ENCODE results near the gene RABEP2.

Gene RABEP2

GRCh38 chr16:28964072-28964471, 39.0 kb upstream of the RABEP2 start:
- TF ChIP-seq NFRKB (IDR thresholded peaks at IDR 0.05) = no peak
- TF ChIP-seq ELF4 (IDR thresholded peaks at IDR 0.05) = no peak
- TF ChIP-seq TARDBP (IDR thresholded peaks at IDR 0.05) = no peak
- no peak for TF ChIP-seq SUZ12 (IDR thresholded peaks at IDR 0.05)
- no peak for TF ChIP-seq CTBP1 (IDR thresholded peaks at IDR 0.05; ENCODE audit: borderline replicate concordance)
- TF ChIP-seq FOXM1 (IDR thresholded peaks at IDR 0.05; ENCODE audit: borderline replicate concordance) = no peak
- TF ChIP-seq BHLHE40 (IDR thresholded peaks at IDR 0.05; ENCODE audit: borderline replicate concordance) = no peak
- no peak for TF ChIP-seq HDGF (IDR thresholded peaks at IDR 0.05; ENCODE audit: borderline replicate concordance)
- TF ChIP-seq ZNF384 (IDR thresholded peaks at IDR 0.05) = no peak
- no peak for TF ChIP-seq ARNT (IDR thresholded peaks at IDR 0.05)
- TF ChIP-seq SP1 (IDR thresholded peaks at IDR 0.05) = no peak
- DNase-seq (ENCODE audit: extremely low spot score) = no peak
- ChIA-PET POLR2A (interaction anchor here (0.9 to 1.5 kb wide), 2 partner anchors 10 to 13 kb away, joined by 3 read pairs; partner anchors contain the start of gene NFATC2IP), CTCF (interaction anchor here (0.7 kb wide), 1 partner anchor 1128 kb away, joined by 3 read pairs; no protein-coding TSS in a partner anchor)

- TF ChIP-seq NFRKB (IDR thresholded peaks at IDR 0.05) = no peak
- TF ChIP-seq FOXK2 (IDR thresholded peaks at IDR 0.05) = no peak
- no peak for TF ChIP-seq ZNF384 (IDR thresholded peaks at IDR 0.05)
- TF ChIP-seq CTBP1 (IDR thresholded peaks at IDR 0.05; ENCODE audit: borderline replicate concordance) = no peak
- no peak for TF ChIP-seq FOXM1 (IDR thresholded peaks at IDR 0.05; ENCODE audit: borderline replicate concordance)
- TF ChIP-seq SUZ12 (IDR thresholded peaks at IDR 0.05) = no peak
- TF ChIP-seq FOXA1 (IDR thresholded peaks at IDR 0.05) = no peak
- no peak for TF ChIP-seq LEF1 (IDR thresholded peaks at IDR 0.05; ENCODE audit: borderline replicate concordance)
- TF ChIP-seq TARDBP (IDR thresholded peaks at IDR 0.05) = no peak
- no peak for TF ChIP-seq HDGF (IDR thresholded peaks at IDR 0.05; ENCODE audit: borderline replicate concordance)
- TF ChIP-seq BHLHE40 (IDR thresholded peaks at IDR 0.05; ENCODE audit: borderline replicate concordance) = no peak
- TF ChIP-seq ELF4 (IDR thresholded peaks at IDR 0.05) = no peak
- no peak for TF ChIP-seq PKNOX1 (IDR thresholded peaks at IDR 0.05)
- TF ChIP-seq L3MBTL2 (conservative IDR thresholded peaks at IDR 0.05) = no peak
- TF ChIP-seq ARNT (IDR thresholded peaks at IDR 0.05) = no peak
- ChIA-PET POLR2A (interaction anchor here (1.2 kb wide), 1 partner anchor 15 kb away, joined by 4 read pairs; the partner anchor contains the start of gene SPNS1), CTCF (no interaction called here)
- no peak for DNase-seq (ENCODE audit: extremely low spot score)
Measured at GRCh38 chr16:28958836-28959235, 33.8 kb upstream of the RABEP2 start.

- POLR2A ChIA-PET = interaction anchor here (1.2 kb wide), 1 partner anchor 16 kb away, joined by 4 read pairs; the partner anchor contains the start of gene SPNS1
- CTCF ChIA-PET = no interaction called here
- TF ChIP-seq SP1 (IDR thresholded peaks at IDR 0.05) (no peak), TARDBP (IDR thresholded peaks at IDR 0.05) (no peak), FOXK2 (IDR thresholded peaks at IDR 0.05) (no peak), FOXM1 (IDR thresholded peaks at IDR 0.05; ENCODE audit: borderline replicate concordance) (no peak), ELF4 (IDR thresholded peaks at IDR 0.05) (no peak), ARNT (IDR thresholded peaks at IDR 0.05) (no peak), L3MBTL2 (conservative IDR thresholded peaks at IDR 0.05) (no peak), SUZ12 (IDR thresholded peaks at IDR 0.05) (no peak), FOXA1 (IDR thresholded peaks at IDR 0.05) (no peak), CTBP1 (IDR thresholded peaks at IDR 0.05; ENCODE audit: borderline replicate concordance) (no peak), LEF1 (IDR thresholded peaks at IDR 0.05; ENCODE audit: borderline replicate concordance) (no peak), BHLHE40 (IDR thresholded peaks at IDR 0.05; ENCODE audit: borderline replicate concordance) (no peak), ZNF384 (IDR thresholded peaks at IDR 0.05) (no peak), NFRKB (IDR thresholded peaks at IDR 0.05) (no peak), HDGF (IDR thresholded peaks at IDR 0.05; ENCODE audit: borderline replicate concordance) (no peak), PKNOX1 (IDR thresholded peaks at IDR 0.05) (no peak)
Measured at GRCh38 chr16:28958216-28958615, 33.2 kb upstream of the RABEP2 start.

GRCh38 chr16:28951410-28951943, 26.4 kb upstream of the RABEP2 start:
- peak; percentile 39 for DNase-seq (ENCODE audit: extremely low spot score)
- POLR2A ChIA-PET = interaction anchor here (0.8 to 2.6 kb wide), 3 partner anchors 11 to 22 kb away, joined by 3 to 19 read pairs (median 9); partner anchors contain the start of gene SPNS1

More at GRCh38 chr16:28958216-28958615, 33.2 kb upstream of the RABEP2 start:
- no peak for DNase-seq (ENCODE audit: extremely low spot score)

GRCh38 chr16:28950648-28951409, 25.8 kb upstream of the RABEP2 start, which contains the start of gene NFATC2IP:
Gene NFATC2IP (plus strand): TSS chr16:28950937. CDS start chr16:28951012, 75 bp downstream.
- POLR2A ChIA-PET = interaction anchor here (0.6 to 2.6 kb wide), 16 partner anchors 13 to 128 kb away, joined by 3 to 19 read pairs (median 4); partner anchors contain the start of genes ATXN2L, SH2B1, SPNS1 and TUFM
- peak; percentile 97 for DNase-seq (ENCODE audit: extremely low spot score)
- CTCF ChIA-PET = interaction anchor here (0.6 kb wide), 2 partner anchors 14 to 16 kb away, joined by 3 read pairs; no protein-coding TSS in a partner anchor
- TF ChIP-seq PKNOX1 (IDR thresholded peaks at IDR 0.05) (peak; percentile 100), L3MBTL2 (conservative IDR thresholded peaks at IDR 0.05) (0 out of 2 replicates have a peak, but pooled peaks have one; percentile 39), FOXM1 (IDR thresholded peaks at IDR 0.05; ENCODE audit: borderline replicate concordance) (no peak), ELF4 (IDR thresholded peaks at IDR 0.05) (peak; percentile 79), LEF1 (IDR thresholded peaks at IDR 0.05; ENCODE audit: borderline replicate concordance) (no peak), FOXK2 (IDR thresholded peaks at IDR 0.05) (no peak), BHLHE40 (IDR thresholded peaks at IDR 0.05; ENCODE audit: borderline replicate concordance) (no peak)

More at GRCh38 chr16:28951410-28951943, 26.4 kb upstream of the RABEP2 start:
- TF ChIP-seq FOXM1 (IDR thresholded peaks at IDR 0.05; ENCODE audit: borderline replicate concordance) = no peak
- CTCF ChIA-PET = no interaction called here
